Esophagus squamous epithelium (tissue), 4 donors: Measurements from ENCODE around the gene NMUR1.

Experiments used
- CTCF ChIP-seq, 6 experiments: fragments of 450-650 bp in 4 of 6; fragments of 200-600 bp in 2 of 6; sonication (generic) in 2 of 6; IDR thresholded peaks; one replicate each; pipeline ENCODE4 v1.5.1; 2016 to 2019; ENCODE audit warnings: antibody characterized with exemption in 6 of 6, mild to moderate bottlenecking in 4 of 6, moderate library complexity in 4 of 6
- POLR2A ChIP-seq, 4 donors: fragments of 450-650 bp; IDR thresholded peaks; one replicate each; pipeline ENCODE4 v1.6.1; 2017; ENCODE audit warnings: antibody characterized with exemption in 4 of 4, mild to moderate bottlenecking in 4 of 4, moderate library complexity in 3 of 4

GRCh38 chr2:231525248-231526163 lies 4.7 kb downstream of the NMUR1 start:
- TF ChIP-seq CTCF (IDR thresholded peaks at IDR 0.05) (no peak), POLR2A (IDR thresholded peaks at IDR 0.05) (no peak)
